Measurements from ENCODE around the gene FGF14.

Gene FGF14

DNA sequence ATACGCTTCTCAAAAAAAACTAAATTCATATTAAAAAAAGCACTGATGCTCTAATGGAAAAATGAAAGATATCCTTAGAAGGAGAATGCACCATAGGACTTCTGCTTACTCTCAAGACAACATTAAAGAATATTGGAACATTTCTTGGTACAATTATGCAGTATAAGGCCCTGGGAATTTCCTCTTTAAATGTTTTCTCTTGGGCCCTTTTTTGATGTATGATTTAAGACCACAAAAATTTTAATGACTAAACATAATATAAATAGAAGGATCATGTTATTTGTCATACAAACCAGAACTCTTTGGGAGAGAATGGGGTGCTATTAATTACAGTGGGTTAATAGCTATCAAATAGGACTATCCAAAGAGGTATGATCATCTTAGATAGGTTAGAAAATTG is 403.7 kb downstream of the FGF14 start:
- H3K36me3 ChIP-seq (ENCODE audit: control insufficient read depth in 5 of 5, insufficient read depth in 5 of 5, low read length in 5 of 5): no peaks in the 10 kb centered on the region
- no peak overlapping the region for H3K9ac ChIP-seq (ENCODE audit: low read length in 5 of 5)
- no peaks in the 10 kb centered on the region for H3K4me1 ChIP-seq (ENCODE audit: control insufficient read depth in 5 of 5, insufficient read depth in 5 of 5, low read length in 5 of 5)
- H3K27ac ChIP-seq (ENCODE audit: low read depth, low read length): no peak overlapping the region
- H3K27me3 ChIP-seq (ENCODE audit: control insufficient read depth in 5 of 5, insufficient read depth in 4 of 5, low read length in 5 of 5): no peaks in the 10 kb centered on the region
- H3K4me3 ChIP-seq (ENCODE audit: low read depth in 1 of 5, low read length in 5 of 5): no peak overlapping the region
- no peaks in the 10 kb centered on the region for H3K9me3 ChIP-seq (ENCODE audit: control insufficient read depth in 5 of 5, low read length in 5 of 5)

DNA sequence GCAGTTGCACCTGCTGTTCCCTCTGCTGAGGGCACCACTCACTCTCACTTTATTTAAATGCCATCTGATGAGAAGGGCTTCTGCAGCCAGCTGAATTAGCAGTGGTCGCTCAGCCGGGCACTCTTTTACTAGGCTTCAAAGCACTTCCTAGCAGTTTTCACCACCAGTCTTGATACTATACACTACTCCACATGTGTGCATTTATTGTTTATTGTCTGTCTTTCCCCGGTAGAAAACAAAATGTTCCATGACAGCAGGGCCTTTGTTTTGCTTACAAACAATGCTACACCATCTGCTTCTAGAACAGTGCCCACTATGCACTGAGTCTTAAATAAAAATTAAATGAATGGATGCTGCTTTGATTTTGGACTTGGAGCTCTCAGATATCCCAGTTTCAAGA is 404.9 kb downstream of the FGF14 start:
- no peaks in the 10 kb centered on the region for H3K4me1 ChIP-seq (ENCODE audit: control insufficient read depth in 5 of 5, insufficient read depth in 5 of 5, low read length in 5 of 5)
- no peak overlapping the region for H3K4me3 ChIP-seq (ENCODE audit: low read depth in 1 of 5, low read length in 5 of 5)
- H3K27ac ChIP-seq (ENCODE audit: low read depth, low read length): no peak overlapping the region
- H3K36me3 ChIP-seq (ENCODE audit: control insufficient read depth in 5 of 5, insufficient read depth in 5 of 5, low read length in 5 of 5): no peaks in the 10 kb centered on the region
- no peak overlapping the region for H3K9ac ChIP-seq (ENCODE audit: low read length in 5 of 5)
- no peaks in the 10 kb centered on the region for H3K9me3 ChIP-seq (ENCODE audit: control insufficient read depth in 5 of 5, low read length in 5 of 5)
- H3K27me3 ChIP-seq (ENCODE audit: control insufficient read depth in 5 of 5, insufficient read depth in 4 of 5, low read length in 5 of 5): no peaks in the 10 kb centered on the region

DNA sequence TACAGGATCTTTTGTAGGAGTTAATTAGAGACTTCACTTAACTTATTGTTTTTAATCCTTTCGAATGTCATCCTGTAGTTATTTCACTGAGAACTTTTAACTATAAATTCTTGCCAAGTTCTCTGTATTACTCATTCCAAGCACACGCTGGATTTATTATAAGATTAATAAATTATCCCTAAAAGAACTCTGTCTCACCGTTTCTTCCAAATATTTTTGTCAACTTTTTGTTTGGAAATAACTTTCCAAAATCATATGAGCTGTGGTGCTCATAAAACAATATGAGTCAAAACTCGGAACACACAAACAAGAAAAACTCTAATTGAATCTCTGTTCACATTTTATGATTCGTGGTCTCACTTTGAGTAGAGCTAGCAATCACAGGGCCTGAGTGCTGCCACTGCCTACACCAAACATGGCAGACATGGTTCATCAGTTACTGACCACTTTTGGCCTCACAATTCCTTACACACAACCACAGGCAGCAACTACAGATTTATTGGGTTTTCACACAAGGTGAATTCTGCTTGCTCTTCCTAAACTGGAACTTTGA is 412.0 kb downstream of the FGF14 start:
- peak overlapping the region; percentile 12 for H3K27ac ChIP-seq (ENCODE audit: low read depth, low read length)

DNA sequence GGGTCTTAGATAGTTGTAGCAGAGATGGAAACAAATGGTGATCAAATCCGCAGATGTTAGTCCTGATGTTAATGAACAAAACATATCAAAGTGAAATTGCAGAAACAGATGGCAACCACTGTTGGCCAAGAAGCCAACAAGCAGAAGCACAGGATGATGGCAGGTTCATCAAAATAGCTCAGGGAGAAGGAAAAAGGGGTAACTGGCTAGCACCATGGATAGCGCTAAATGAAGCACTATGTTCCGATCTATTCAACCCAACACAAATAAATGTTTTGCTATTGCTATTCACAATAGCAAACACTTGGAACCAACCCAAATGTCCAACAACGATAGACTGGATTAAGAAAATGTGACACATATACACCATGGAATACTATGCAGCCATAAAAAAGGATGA is 413.7 kb downstream of the FGF14 start:
- H3K4me3 ChIP-seq (ENCODE audit: low read depth in 1 of 5, low read length in 5 of 5): no peak overlapping the region
- no peak overlapping the region for H3K9ac ChIP-seq (ENCODE audit: low read length in 5 of 5)
- no peaks in the 10 kb centered on the region for H3K27me3 ChIP-seq (ENCODE audit: control insufficient read depth in 5 of 5, insufficient read depth in 4 of 5, low read length in 5 of 5)
- no peak overlapping the region for H3K27ac ChIP-seq (ENCODE audit: low read depth, low read length)
- H3K9me3 ChIP-seq (ENCODE audit: control insufficient read depth in 5 of 5, low read length in 5 of 5): no peaks in the 10 kb centered on the region
- no peaks in the 10 kb centered on the region for H3K4me1 ChIP-seq (ENCODE audit: control insufficient read depth in 5 of 5, insufficient read depth in 5 of 5, low read length in 5 of 5)
- no peaks in the 10 kb centered on the region for H3K36me3 ChIP-seq (ENCODE audit: control insufficient read depth in 5 of 5, insufficient read depth in 5 of 5, low read length in 5 of 5)

More for the DNA sequence above, 412.0 kb downstream of the FGF14 start:
- Histone ChIP-seq H3K4me3 (ENCODE audit: low read depth in 1 of 5, low read length in 5 of 5) (no peak overlapping the region), H3K27me3 (ENCODE audit: control insufficient read depth in 5 of 5, insufficient read depth in 4 of 5, low read length in 5 of 5) (no peaks in the 10 kb centered on the region), H3K36me3 (ENCODE audit: control insufficient read depth in 5 of 5, insufficient read depth in 5 of 5, low read length in 5 of 5) (no peaks in the 10 kb centered on the region), H3K4me1 (ENCODE audit: control insufficient read depth in 5 of 5, insufficient read depth in 5 of 5, low read length in 5 of 5) (no peaks in the 10 kb centered on the region), H3K9me3 (ENCODE audit: control insufficient read depth in 5 of 5, low read length in 5 of 5) (no peaks in the 10 kb centered on the region), H3K9ac (ENCODE audit: low read length in 5 of 5) (no peak overlapping the region)

DNA sequence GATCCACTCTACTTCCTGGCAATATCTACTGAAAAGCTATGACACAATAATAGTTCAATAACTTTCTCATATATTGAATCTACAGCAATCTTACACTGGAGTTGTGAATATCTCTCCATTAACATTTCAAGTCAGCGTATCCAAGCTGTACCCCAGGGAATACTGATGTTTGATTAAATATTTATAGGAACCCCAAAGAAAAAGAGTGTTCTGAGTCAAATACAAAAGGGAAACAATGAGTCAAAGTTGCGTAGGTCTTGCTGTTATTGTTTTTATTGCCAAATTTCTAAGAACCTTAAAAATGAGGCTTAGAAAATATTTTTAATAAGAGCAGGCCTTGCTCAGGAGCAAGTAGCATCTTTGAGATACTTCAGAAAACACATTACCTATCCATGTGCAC is 415.5 kb downstream of the FGF14 start:
- no peak overlapping the region for H3K9ac ChIP-seq (ENCODE audit: low read length in 5 of 5)
- H3K27ac ChIP-seq (ENCODE audit: low read depth, low read length): no peak overlapping the region
- H3K9me3 ChIP-seq (ENCODE audit: control insufficient read depth in 5 of 5, low read length in 5 of 5): no peaks in the 10 kb centered on the region
- H3K4me1 ChIP-seq (ENCODE audit: control insufficient read depth in 5 of 5, insufficient read depth in 5 of 5, low read length in 5 of 5): no peaks in the 10 kb centered on the region
- no peak overlapping the region for H3K4me3 ChIP-seq (ENCODE audit: low read depth in 1 of 5, low read length in 5 of 5)
- H3K36me3 ChIP-seq (ENCODE audit: control insufficient read depth in 5 of 5, insufficient read depth in 5 of 5, low read length in 5 of 5): no peaks in the 10 kb centered on the region
- H3K27me3 ChIP-seq (ENCODE audit: control insufficient read depth in 5 of 5, insufficient read depth in 4 of 5, low read length in 5 of 5): no peaks in the 10 kb centered on the region

DNA sequence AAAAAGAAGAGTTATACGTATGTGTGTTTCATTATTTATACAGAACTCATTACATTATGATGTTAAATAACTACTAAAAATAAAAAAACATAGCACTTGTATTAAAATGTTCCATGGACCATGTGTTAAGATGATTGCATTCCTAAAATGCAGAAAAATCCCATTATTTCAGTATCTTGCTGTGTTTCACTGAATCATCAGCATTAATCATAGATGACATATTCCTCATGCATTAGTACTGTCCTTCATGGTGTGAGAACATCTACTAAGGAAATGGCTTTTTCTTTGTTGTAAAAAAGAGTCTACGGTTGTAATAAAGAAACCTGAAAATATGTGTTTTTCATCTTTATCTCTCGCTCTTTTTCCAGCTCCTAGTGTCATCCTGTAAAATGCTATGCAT is 416.5 kb downstream of the FGF14 start:
- no peaks in the 10 kb centered on the region for H3K36me3 ChIP-seq (ENCODE audit: control insufficient read depth in 5 of 5, insufficient read depth in 5 of 5, low read length in 5 of 5)
- no peak overlapping the region for H3K27ac ChIP-seq (ENCODE audit: low read depth, low read length)
- H3K4me3 ChIP-seq (ENCODE audit: low read depth in 1 of 5, low read length in 5 of 5): no peak overlapping the region
- H3K27me3 ChIP-seq (ENCODE audit: control insufficient read depth in 5 of 5, insufficient read depth in 4 of 5, low read length in 5 of 5): no peaks in the 10 kb centered on the region
- no peak overlapping the region for H3K9ac ChIP-seq (ENCODE audit: low read length in 5 of 5)
- no peaks in the 10 kb centered on the region for H3K9me3 ChIP-seq (ENCODE audit: control insufficient read depth in 5 of 5, low read length in 5 of 5)
- H3K4me1 ChIP-seq (ENCODE audit: control insufficient read depth in 5 of 5, insufficient read depth in 5 of 5, low read length in 5 of 5): no peaks in the 10 kb centered on the region

DNA sequence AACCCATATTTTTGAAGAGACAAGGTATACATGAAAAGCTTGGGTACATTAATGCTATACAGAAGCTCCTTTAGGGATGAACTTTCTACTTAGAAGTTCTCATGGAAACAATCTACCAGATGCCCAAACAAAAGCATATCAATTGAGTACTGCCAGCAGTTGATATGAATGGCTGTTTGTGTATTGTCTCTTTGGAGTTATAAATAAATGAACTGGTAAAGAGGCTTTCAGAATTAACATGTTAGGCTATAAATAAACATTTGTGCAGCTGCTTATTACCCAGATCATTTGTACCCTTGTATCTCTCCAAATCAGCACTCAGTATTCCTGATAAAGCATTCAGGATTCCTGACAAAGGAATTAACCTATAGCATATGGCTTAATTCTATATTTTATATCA is 418.9 kb downstream of the FGF14 start:
- H3K36me3 ChIP-seq (ENCODE audit: control insufficient read depth in 5 of 5, insufficient read depth in 5 of 5, low read length in 5 of 5): no peaks in the 10 kb centered on the region
- H3K27me3 ChIP-seq (ENCODE audit: control insufficient read depth in 5 of 5, insufficient read depth in 4 of 5, low read length in 5 of 5): no peaks in the 10 kb centered on the region
- no peaks in the 10 kb centered on the region for H3K9me3 ChIP-seq (ENCODE audit: control insufficient read depth in 5 of 5, low read length in 5 of 5)
- no peak overlapping the region for H3K4me3 ChIP-seq (ENCODE audit: low read depth in 1 of 5, low read length in 5 of 5)
- no peaks in the 10 kb centered on the region for H3K4me1 ChIP-seq (ENCODE audit: control insufficient read depth in 5 of 5, insufficient read depth in 5 of 5, low read length in 5 of 5)
- no peak overlapping the region for H3K9ac ChIP-seq (ENCODE audit: low read length in 5 of 5)
- H3K27ac ChIP-seq (ENCODE audit: low read depth, low read length): no peak overlapping the region

DNA sequence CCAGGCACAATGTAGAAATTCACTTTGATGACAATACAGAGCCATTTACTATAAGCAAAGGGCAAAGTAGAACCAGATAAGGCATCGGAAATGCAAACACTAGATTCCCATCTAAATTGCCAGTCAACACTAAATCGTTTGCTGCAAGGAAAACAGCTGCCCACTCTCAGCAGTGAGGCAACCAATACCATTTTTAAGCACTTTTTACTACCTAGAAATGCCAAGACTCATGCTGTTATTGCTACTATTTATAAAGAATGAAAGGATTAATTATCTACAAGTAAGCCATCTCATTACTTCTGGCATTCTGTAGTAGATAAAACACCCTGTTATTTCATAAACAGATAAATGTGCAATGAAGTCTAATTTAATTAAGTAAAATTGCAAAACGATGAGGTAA is 422.0 kb downstream of the FGF14 start:
- no peaks in the 10 kb centered on the region for H3K27me3 ChIP-seq (ENCODE audit: control insufficient read depth in 5 of 5, insufficient read depth in 4 of 5, low read length in 5 of 5)
- no peak overlapping the region for H3K9ac ChIP-seq (ENCODE audit: low read length in 5 of 5)
- no peak overlapping the region for H3K27ac ChIP-seq (ENCODE audit: low read depth, low read length)
- no peaks in the 10 kb centered on the region for H3K9me3 ChIP-seq (ENCODE audit: control insufficient read depth in 5 of 5, low read length in 5 of 5)
- H3K4me3 ChIP-seq (ENCODE audit: low read depth in 1 of 5, low read length in 5 of 5): no peak overlapping the region
- H3K36me3 ChIP-seq (ENCODE audit: control insufficient read depth in 5 of 5, insufficient read depth in 5 of 5, low read length in 5 of 5): no peaks in the 10 kb centered on the region
- H3K4me1 ChIP-seq (ENCODE audit: control insufficient read depth in 5 of 5, insufficient read depth in 5 of 5, low read length in 5 of 5): peaks cover 0 to 8% (median 7%) of the 10 kb centered on the region in 5 donors

DNA sequence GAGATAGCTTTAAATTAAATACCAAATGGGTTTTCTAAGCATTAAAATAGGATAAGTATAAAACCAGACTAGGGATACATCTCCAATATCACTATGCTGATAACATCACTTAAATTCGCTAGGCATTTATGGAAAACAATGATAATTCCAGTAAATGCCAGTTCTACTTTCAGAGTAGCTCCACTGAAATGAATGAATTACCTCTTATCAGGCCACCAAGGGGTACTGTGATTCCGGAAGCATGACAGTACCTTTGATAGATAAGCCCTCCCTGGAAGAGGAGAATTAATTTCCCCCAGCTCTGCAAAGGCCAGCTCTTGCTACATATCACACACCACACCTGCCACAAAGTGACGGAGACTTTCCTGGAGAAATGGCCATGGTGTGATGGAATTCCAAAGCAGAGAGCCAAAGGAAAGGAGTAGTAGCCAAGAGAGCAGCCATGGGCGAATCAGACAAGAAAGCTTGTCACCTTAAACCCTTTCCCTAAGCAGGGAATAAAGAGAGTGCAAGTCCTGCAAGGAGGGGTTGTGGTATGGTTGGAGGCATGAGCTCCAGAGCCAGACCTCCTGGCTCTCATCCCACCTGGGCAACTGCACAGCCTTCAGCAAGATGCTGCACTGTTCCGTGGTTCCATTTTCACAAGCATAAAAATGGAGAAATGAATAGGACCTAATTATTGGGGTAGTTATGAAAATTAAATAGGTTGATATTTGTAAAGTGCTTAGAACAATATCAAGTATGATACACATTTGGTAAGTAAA is 423.1 kb downstream of the FGF14 start:
- H3K36me3 ChIP-seq (ENCODE audit: control insufficient read depth in 5 of 5, insufficient read depth in 5 of 5, low read length in 5 of 5): no peaks in the 10 kb centered on the region
- no peak overlapping the region for H3K27ac ChIP-seq (ENCODE audit: low read depth, low read length)
- H3K9me3 ChIP-seq (ENCODE audit: control insufficient read depth in 5 of 5, low read length in 5 of 5): no peaks in the 10 kb centered on the region
- H3K4me1 ChIP-seq (ENCODE audit: control insufficient read depth in 5 of 5, insufficient read depth in 5 of 5, low read length in 5 of 5): peaks cover 0 to 8% (median 7%) of the 10 kb centered on the region in 5 donors
- no peak overlapping the region for H3K4me3 ChIP-seq (ENCODE audit: low read depth in 1 of 5, low read length in 5 of 5)
- H3K9ac ChIP-seq (ENCODE audit: low read length in 5 of 5): no peak overlapping the region
- H3K27me3 ChIP-seq (ENCODE audit: control insufficient read depth in 5 of 5, insufficient read depth in 4 of 5, low read length in 5 of 5): no peaks in the 10 kb centered on the region

DNA sequence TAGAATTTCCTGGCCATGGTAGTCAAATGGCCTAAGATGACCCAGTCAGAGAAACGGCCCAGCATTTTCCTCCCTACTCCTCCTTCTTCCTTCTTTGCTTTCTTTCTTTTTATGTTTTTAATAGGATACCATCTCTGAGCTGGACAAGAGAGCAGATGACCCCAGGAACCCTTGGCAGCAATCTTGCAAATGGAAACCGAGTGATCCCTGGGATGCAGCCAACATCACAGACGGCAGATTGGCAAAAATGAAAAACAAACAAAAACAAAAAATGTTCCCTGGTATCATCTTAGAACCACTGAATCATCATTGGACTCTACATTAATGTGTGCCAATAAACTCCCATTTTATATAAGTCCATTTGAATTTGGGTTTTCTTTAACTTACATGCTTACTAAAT is 424.4 kb downstream of the FGF14 start:
- Histone ChIP-seq H3K4me1 (ENCODE audit: control insufficient read depth in 5 of 5, insufficient read depth in 5 of 5, low read length in 5 of 5) (peaks cover 0 to 8% (median 7%) of the 10 kb centered on the region in 5 donors), H3K4me3 (ENCODE audit: low read depth in 1 of 5, low read length in 5 of 5) (no peak overlapping the region), H3K27ac (ENCODE audit: low read depth, low read length) (no peak overlapping the region), H3K9me3 (ENCODE audit: control insufficient read depth in 5 of 5, low read length in 5 of 5) (no peaks in the 10 kb centered on the region), H3K9ac (ENCODE audit: low read length in 5 of 5) (no peak overlapping the region), H3K36me3 (ENCODE audit: control insufficient read depth in 5 of 5, insufficient read depth in 5 of 5, low read length in 5 of 5) (no peaks in the 10 kb centered on the region), H3K27me3 (ENCODE audit: control insufficient read depth in 5 of 5, insufficient read depth in 4 of 5, low read length in 5 of 5) (no peaks in the 10 kb centered on the region)
